Stimulated activated CD4-positive, alpha-beta T cell treated with anti-CD3 and anti-CD28 coated beads, TNF-alpha, amount 100 ng/mL, for 48 hours (primary cell): ENCODE results near the gene XIRP2.
"Not testable (repeated sequence)": the region's sequence is repeated elsewhere in the genome, so short reads cannot be mapped to it uniquely, and the experiment has no call there.

Experiments used
- DNase-seq, 3 donors: peaks; one replicate each; pipeline ENCODE4 v3.0.0-alpha.2; 2020; ENCODE audit warnings: low read depth in 3 of 3

Gene XIRP2

DNA sequence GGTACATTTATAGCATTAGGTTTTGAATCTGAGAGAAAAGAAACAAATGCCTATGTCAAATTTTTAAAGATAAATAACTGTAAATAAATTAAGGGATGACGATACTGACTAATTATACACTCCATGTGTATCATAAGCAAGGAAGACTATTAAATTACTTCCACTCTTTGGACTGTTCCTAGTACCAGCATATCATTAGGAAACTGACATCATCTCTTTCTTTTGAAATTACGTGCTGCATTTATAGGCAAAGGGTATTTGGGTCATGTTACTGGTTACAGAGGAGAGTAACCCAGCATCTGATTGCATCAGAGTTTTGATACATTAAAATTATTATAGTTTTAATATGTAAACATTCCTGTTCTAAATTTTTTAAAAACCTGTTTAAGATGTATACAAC is 309.7 kb downstream of the XIRP2 start:
- DNase-seq, result no peak

DNA sequence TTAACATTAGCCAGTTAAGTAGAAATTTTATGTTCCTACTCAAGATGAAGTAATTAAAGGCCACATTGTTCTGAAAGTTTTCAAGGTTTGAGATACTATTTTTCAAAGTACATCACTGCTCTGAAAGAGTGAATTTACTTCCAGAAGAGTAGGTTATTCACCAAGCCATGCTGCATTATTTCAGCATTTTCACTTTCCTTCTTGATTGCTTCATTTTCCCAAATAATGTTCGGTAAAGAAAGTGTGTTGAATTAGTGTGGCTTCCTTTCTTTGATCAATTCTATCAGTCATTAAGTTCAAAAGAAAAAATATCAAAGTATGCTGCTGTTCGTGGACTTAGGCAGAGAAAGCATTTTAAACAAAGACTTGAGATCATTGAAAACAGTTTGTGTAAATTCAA is 310.3 kb downstream of the XIRP2 start:
- no peak for DNase-seq

DNA sequence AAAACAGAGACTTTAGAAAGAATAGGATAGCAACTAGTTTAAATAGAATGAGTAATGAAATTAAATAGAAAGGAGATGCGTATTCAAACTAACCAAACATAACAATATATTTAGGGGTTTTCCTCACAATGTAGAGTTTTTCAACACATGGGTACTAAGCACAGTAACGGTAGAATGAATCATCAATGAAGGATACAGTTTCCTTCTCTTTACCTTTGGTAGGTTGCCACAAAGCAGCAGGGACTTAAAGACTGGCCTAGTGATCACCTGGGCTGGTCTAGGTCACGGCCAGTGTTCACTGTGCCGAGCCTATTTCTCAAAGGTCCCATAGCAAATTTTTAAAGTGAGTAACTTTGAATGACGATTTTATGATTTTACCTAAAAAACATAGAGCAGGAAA is 311.7 kb downstream of the XIRP2 start:
- no peak for DNase-seq

DNA sequence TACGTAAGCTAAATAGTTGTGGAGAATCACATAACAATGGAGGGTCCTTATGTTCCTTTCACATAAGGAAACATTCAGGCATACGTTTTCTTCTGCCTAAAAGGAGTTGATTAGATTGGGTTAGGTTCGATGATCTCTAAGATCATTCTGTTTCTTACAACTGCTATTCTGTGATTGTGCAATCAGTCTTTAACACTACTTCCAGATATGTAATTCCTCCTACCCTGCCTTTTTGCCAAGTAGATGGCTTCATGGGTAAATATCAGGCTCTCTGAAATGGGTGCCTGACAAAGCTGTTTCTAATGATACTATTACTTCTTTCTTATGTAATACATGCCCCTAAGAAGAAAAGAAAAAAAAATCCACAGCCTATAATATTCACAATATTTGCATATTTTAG is 321.5 kb downstream of the XIRP2 start:
- DNase-seq, result no peak

DNA sequence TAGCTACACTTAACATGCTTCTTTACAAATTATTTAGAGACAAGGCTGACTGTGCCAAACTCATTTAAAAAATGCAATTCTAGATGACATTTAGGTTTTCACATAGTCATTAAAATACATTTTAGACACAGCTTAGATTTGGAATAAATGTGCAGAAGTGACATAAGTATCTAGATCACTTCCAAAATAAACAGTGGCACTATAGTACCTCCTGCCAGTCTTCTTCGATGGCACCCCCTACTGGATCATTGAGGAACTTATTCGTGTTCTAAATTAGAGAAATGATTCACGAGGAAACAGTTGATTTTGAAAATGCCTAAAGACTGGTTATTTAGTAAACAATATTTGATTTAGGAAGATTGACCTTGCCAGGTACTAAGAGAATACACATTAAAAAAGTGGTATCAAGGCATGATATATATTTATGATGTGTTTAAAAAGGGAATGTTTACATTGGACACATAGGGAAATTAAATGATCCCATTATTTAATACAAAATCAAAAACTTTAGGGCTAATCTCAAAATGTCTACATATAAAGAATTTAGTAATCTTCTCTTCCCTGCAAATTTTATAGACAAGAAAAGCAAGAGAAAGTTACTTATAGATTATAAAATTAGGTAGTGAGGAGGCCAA is 323.9 kb downstream of the XIRP2 start:
- DNase-seq, result peak in 1 of 3 donors; percentile 18

DNA sequence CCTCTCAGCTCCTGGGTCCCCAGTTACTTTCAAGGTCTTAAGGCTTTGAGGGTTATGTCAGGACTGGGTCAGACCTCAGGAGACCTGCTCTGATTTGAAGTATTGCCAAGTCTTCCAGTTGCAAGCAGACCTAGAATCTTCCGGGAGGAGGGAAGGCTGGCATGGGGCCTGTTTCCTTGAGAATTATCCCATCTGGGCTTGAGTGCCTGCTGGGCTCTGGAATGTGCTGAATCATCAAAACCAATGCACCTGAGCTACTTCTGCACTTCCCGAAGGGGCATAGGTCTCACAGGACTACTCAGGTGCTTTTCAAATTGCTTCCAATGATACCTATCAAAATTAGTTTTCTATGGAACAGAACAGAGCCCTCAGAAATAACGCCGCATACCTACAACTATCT is 327.3 kb downstream of the XIRP2 start:
- no peak for DNase-seq

DNA sequence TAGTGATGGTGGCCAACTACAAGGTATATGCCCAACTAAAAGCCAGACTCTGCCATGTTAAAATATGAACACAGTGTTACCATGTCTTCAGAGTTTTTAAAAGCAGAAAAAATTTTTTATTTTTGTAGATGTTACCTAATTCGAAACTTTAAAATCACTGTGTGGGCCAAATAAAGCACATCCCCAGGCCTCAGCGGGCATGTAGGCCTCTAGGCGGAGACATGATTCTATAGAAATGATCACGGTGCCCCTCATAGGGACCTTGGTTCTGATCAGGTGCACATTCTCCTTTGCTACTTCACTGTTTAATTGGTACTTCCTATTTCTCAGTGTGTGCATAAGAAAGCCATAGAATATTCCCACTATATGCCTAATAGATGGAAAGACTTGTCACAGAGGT is 349.2 kb downstream of the XIRP2 start:
- DNase-seq, result no peak

DNA sequence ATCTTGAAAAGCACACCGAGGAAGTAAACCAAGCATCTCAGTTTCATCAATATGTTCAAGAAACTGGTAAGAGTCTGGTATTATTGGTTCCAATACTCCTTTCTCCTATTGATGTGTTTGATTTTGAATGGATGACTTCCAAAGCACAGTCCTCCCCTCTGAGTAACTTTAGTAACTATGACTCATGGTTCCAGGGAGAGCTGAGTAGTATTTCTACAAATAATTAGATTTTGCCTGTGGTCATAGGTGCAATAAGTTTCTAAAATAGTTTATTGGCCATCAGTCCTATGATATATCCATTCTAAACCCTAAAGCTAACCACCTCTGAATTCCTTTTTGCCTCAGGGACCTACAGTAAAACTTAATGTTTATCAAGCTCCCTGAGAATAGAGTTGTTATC is 352.4 kb downstream of the XIRP2 start:
- no peak for DNase-seq

DNA sequence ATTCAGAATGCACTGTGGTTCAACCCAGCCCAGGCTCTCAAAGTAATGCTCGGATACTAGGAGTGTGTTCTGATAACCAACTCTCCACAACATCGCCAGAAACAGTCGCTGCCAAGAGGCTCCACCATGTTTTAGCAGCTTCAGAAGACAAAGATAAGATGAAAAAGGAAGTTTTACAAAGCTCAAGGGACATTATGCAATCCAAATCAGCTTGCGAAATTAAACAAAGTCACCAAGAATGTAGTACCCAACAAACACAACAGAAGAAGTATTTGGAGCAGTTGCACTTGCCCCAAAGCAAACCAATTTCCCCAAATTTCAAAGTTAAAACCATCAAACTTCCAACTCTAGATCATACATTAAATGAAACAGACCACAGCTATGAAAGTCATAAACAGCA is 360.9 kb downstream of the XIRP2 start:
- DNase-seq, result no peak

DNA sequence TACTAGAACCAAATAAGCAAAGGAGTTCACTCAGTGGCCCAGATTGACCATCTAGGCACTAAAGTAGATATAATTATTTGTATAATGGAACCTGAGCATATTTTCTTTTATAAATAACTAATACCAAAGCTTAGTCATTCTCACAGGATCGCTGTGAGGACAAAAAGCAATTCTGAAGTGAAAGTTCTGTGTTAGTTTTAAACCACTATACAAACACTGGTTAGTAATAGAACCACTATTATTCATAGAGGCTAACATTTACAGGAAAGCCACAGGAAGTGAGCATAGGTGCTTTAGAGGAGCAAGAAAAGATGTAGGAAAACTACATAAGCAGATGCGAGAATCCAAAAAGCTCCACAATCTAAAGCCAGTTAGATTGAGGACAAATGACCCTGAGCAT is 364.7 kb downstream of the XIRP2 start:
- no peak for DNase-seq

DNA sequence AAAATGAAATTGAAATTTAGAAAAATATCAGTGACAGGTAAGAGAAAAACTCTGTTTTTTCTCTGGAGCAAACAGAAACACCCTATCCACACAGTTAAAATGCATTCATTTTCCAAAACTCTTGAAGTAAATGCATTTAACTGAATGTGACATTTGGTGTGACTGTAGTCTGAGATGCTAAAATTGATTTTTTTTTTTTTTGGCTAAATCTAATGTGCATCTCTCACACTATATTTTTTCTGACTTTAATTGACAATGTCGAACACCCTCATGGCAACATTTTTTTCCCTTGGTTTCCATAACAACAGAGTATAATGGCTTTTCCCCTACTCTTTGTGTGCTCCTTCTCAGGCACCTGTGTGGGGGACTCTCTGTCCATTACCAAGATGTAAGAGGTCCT is 366.4 kb downstream of the XIRP2 start:
- DNase-seq, result no peak

DNA sequence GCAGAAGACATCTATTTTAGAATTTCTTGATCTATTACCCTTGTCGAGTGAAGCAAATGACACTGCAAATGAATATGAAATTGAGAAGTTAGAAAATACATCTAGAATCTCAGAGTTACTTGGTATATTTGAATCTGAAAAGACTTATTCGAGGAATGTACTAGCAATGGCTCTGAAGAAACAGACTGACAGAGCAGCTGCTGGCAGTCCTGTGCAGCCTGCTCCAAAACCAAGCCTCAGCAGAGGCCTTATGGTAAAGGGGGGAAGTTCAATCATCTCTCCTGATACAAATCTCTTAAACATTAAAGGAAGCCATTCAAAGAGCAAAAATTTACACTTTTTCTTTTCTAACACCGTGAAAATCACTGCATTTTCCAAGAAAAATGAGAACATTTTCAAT is 370.4 kb downstream of the XIRP2 start:
- DNase-seq, result no peak

DNA sequence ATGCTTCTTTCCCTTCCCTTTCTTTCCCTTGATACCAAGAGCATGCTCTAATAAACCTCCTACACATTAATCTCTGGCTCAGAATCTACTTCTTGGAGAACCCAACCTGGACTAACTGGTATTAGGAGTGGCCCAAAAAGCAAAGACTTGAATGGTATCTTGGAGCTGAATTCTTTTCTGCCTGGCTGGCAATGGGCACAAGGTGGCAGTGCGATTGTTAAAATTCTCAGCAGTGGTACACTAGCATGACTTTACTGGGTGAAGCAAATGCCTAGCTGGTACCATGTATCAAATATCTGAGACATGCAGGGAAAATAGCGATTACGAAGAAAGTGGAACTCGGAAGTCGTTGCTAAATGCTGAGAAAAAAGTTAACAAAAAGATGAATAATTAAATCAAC is 376.1 kb downstream of the XIRP2 start:
- DNase-seq, result no peak

DNA sequence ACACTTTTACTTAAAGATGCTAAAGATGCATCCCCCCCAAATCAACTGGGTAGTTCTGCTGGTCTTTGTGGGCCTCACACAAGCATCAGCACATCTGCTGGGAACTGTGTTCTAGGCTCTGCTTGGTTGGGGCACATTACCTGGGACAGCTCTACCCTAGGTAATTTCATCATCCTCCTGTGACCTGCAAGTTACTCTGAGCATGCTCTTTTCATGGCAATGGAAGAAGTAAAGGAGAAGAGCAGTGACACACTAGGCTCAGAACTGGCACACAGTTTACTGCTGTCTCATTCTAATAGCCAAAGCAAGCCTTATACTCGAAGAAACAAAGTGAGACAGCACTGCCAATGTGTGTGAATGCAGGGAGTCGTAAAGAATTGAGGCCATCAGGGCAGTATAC is 376.7 kb downstream of the XIRP2 start:
- DNase-seq, result no peak

DNA sequence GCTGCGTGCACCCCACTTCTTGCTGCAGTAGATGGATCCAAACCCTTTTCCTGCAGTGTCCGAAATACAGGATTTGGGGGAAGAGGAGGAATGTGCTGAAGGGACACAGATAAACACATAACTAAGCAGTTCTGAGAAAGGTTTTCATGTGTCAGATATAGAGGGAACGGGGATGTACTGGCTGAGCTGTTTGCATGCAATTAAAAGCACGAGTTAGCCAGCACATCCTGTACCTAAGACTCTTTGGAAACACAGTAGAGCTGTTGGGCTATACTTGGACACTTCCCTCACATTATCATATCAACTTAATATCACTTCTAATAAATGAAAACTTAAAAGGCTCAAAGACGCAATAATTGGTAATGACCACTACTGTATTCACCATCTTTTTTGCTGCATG is 377.4 kb downstream of the XIRP2 start:
- no peak for DNase-seq

DNA sequence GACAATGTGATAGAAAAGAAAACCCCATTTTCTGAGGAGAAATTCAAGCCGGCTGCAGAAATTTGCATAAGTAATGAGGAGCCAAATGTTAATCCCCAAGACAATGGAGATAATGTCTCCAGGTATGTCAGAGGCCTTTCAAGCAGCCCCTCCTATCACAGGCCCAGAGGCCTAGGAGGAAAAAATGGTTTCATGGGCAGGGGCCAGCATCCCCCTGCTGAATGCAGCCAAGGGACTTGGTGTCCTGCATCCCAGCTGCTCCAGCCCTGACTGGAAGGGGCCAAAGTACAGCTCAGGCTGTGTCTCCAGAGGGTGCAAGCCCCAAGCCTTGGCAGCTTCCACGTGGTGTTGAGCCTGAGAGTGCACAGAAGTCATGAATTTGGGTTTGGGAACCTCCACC is 380.0 kb downstream of the XIRP2 start:
- DNase-seq, result not testable (repeated sequence)

DNA sequence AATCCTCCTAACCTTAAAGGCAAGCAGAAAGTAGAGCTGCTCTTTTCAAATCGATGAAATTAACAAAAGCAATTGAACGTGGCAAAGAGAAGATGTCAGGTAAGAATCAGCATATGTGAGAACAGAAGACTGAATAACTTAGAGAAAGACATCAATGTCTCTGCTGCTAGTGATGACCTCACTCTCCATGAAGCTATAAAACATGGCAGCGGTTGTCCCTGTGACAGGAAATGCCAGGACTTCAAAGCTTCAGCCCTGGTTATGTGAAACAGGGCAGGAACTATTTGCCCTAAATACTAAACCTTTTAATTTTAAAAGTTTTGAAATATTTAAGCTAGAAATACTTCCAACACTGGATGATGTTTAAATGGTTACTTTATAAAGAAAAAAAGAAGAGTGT is 383.7 kb downstream of the XIRP2 start:
- no peak for DNase-seq

DNA sequence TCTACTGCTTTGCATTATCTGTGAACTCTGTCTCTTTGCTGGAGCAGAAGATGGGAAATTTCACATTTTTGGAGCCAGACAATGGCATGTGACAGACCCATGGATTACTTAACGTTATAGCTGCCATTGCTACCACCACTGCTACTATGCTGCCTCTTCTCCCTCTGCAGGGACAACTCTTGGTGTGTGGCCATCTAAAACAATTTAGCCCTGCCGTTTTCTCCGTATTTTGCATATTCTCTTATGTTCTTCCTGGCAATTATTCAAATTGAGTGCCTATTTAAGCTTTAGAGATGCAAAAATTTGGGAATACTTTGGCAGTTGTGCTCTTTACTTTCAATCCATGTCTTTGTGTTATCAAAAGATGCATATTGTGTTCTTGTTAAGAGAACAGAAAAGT is 386.8 kb downstream of the XIRP2 start:
- DNase-seq, result no peak

DNA sequence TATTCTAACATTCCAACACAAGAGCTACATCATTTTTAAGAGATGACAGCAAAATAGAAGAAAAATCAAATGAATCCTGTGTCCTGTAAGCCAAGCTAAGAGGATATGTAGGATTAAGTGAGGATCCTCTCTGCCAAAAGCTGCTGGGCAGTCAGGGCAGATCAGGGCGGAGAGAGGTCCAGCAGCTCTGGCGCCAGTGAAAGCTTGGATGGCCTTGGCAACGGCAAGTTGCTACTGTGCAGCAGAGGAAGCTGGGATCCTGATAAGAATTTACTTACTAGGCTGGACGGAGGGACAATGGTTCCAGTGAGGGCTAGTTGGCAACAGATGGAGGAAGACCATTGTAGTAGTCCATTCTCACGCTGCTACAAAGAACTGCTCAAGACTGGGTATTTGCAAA is 391.5 kb downstream of the XIRP2 start:
- no peak for DNase-seq

DNA sequence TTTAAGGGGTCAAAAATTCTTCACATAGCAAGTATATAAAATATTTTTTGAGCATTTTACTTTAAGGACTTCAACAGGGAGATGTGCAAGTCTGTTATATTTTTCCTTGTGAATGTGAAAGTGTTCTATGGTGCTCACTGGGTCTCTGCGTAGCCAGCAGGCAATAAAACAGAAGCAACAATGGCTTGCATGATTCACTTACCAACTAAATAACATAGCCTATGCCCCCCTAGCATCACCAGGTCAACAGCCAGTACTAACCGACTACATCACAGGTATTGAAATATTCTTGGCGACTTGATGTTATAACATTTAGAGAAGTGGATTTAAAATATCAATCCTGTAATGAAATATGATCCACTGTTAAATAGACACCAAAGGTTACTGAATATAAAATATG is 398.9 kb downstream of the XIRP2 start:
- DNase-seq, result no peak

DNA sequence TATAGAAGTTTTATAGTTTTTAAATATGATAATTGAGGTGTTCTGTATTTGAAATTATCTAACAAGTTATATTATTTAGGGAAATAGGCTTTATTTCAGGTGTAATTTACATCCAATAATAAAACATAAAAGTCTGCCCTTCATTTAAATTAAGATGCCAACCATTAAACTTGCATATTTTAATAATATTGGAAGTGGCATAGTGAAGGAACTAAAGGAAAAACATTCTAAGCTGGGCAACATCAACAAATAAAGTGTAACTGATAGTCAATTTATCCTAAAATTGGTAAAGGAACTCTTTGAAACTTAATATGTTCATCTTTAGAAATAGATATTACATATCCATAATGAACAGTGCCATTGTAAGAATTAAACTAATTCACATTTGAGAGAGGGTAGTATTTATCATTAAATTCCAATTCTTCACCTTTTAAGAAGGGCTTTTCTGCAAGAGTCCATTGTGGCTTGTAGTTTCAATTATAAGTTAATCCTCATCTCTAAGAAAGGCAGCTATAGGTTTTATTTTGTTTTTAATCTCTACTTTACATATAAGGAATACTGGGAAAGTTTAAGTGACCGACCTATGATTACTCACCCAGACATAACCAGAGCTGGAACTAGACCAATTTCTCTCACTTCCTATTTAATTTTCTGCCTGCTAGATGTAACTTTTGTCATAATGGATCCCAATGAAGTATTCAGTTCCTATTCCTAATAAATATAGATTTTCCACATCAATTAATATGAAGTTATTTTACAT is 401.6 kb downstream of the XIRP2 start:
- DNase-seq, result no peak

DNA sequence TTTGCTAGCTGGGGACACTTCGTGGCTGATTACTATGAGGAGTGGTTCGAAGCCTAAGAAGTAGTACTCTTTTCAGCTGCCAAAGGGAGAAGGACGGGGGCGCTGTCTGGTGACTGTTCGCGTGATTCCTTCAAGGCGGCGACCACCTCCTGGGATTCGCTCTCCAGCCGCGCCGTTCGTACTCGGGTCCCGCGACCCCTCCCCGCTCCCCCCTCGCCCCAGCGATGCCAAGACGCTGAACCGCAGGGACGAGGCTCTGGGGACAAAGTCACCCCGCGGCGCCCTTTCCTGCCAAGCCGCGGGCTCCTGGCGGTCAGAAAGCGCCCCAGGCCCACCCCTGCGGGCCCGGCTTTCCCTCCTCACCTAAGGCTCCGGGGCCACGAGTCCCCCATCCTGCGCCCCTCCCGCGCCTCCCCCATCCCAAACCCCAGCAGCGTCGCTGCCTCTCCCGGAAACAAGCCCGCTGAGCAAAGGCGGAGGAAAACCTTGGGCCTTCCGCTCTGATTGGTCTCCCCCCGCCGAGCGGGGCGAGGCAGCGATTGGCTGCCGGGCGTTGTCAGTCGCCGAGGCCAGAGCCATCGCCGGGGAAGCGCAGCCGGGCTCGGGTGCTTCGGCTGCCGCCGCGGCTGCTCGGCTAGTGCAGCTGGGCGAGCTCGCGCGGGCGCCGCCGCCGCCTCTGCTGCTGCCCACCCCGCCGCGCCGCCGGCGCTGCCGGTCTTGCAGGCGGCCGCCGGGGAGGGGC is 404.3 kb downstream of the XIRP2 start, which contains the start of gene B3GALT1:
Gene B3GALT1, plus strand, starts transcription at position 572 of the 742 bp plus-strand sequence.
- peak; percentile 30 to 45 (median 43) for DNase-seq

DNA sequence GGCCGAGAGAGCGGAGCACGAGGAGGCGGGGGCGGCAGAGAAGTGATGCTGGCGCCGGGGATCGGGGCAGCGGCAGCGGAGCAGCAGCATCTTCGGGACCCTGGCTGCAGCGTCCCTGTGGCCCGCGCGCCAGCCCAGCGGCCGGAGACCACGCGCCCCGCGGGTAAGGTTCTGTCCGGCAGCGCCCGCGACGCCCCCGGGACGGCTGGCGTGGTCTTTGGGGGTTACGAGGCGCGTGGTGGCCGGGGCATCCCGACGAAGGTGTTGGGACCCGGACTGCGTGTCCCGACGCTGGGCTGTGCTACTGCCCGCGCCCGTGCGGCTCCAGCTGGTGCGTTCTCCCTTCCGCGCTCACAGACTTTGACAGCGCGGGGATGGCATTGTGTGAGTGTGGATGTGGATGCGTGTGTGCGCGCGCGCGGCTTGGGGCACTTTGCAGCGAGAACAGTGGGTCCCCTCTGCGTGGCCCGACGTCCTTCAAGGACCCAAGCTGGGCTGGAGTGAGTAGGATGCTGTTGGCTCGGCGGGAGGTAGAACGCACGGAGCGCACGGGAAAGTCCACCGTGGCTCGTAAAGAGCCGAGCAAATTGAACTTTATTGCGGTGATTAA is 405.0 kb downstream of the XIRP2 start:
- DNase-seq, result no peak
